GM19193 (cell line): Measurements from ENCODE around the gene NAAA.

ENCODE experiments used
- POLR2A ChIP-seq: IDR thresholded peaks from 4 replicates; pipeline ENCODE4 v1.6.1; 2011; ENCODE audit not compliant: insufficient read depth, insufficient read length; ENCODE audit errors: extremely low read depth

NAAA gene

GRCh38 chr4:75940692-75941253, at the start of gene NAAA:
Gene NAAA (minus strand): TSS chr4:75941013. CDS start chr4:75940949, 64 bp downstream.
- TF ChIP-seq POLR2A = peak; percentile 38

DNA sequence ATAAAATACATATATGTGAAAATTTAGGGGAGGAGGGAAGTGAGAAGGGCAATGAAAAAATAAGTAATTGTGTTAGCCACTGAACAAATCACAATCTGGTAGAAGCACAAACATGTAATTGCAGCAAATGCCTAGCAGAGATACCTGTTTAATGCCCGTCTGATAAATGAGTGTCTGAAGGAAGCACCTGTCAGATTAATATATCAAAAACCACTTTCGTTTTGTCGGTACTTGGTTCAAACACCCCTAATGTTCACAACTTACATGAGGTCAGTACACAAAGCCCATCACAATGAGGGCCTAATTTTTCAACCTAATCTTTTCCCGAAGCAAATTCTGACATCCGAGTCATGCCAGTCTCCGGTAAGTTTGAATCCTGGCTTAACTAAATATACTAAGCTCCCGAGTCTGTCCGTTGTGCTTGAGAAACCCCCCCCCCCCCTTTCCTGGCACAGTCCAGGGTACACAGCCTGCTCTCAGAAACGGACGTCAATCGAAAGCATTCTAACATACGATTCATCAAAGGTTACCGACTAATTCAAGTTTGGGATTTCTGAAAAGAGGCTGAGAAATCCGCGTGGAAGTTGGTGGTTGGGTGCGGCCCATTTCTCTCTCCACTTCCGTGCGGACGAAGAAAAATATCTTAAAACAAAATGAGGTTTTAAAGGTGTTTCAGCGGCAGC, 49.2 kb upstream of the NAAA start:
- TF ChIP-seq POLR2A = no peak

DNA sequence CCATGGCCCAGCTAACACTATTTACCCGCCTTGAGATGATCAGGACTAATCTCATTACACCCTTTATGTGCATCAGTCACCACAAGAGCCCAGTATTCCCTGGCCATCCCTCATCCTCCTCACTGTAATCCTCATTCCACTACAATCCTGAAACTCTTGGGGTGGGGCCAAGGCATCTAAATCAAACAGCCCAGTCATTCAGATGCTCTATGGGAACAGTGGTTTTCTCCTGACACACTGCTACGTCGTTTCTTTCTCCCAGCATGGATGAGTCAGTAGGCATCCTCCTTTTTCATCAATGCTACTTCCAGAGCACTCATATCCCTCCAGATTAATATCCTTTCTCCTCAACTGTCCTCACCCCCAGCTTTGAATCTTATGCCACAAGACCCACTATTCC, 44.3 kb upstream of the NAAA start:
- no peak for TF ChIP-seq POLR2A

DNA sequence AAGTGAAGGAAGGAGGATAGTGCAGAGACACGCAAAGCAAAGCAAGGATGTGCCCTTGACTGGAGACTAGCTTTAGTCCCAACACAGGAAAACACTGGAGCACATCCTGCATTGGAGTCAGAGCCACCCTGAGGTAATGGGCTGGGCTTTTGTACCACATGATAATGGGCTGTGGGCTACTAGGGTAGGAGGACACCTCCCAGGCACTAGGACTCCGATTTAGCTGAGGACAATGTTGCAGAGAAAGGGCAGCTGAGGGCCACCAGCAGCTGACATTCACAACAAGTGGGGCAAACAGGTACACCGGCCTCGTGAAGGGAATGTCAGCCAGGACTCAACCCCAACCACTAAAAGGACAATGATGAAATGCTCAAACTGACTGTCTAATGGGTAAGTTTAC, 39.8 kb upstream of the NAAA start:
- TF ChIP-seq POLR2A = no peak

GRCh38 chr4:75976177-75976576, 35.4 kb upstream of the NAAA start:
- TF ChIP-seq POLR2A = no peak

DNA sequence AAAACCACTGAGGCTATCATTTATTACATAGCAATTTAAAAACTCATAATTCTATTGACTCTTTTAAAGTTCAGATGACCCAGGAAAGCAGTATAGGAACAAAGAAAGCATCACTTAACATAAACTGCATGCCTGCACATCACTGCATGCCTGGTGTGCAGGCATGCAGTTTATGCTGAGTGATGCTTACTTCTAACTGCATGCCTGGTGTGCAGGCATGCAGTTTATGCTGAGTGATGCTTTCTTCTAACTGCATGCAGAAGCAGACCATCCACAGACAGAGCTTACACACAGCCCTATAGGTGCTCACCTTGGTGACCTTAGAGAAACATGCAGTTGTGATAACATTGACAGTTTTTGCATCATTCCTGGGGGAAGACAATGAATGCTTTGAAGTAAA, 33.0 kb upstream of the NAAA start:
- no peak for TF ChIP-seq POLR2A

GRCh38 chr4:75968084-75968483, 27.3 kb upstream of the NAAA start:
- no peak for TF ChIP-seq POLR2A

GRCh38 chr4:75963558-75963957, 22.7 kb upstream of the NAAA start:
- no peak for TF ChIP-seq POLR2A

DNA sequence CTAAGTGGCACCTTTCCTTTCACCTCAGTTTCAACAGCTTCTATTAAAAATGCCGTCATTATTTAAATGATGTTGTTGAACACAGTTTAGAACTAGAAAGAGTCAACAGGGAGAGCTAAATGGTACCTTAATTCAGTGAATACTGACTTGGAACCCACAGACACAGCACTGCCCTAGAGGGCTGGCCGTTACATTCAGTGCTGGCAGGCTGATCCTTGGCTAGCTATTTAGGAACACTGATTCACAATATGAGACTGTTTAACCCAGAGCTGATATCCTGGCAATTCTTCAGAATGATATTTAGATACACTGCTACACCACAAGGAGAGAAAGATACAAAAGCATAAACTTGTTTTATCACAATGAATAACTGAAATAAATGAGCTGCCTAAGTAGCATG, 12.7 kb upstream of the NAAA start:
- no peak for TF ChIP-seq POLR2A

DNA sequence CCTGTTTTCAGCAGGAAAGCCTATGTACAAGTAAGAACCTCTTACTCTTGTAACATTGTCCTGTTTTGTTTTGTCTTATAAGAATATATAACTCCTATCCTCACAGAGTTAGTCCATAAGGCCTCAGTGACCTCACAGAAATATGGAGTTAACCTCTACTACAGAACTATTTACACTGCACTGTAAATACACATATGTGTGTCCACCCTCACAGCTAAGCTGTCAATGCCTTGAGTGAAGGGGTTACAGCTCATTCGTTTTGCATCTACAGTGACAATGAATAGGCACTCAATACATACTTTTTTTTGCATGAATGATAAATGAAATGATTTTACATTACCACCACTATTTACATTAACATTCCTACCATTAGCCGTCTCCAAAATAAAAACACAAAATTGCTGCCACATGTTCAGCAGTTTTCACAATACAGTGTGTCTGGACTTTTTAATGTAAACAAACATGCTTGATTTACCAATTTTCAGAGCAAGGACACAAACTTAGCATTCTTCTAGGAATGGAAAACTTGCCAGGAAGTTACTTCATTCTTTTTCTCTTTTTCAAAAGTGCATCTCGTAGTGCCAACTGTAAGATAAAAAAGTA, 9.5 kb upstream of the NAAA start:
- no peak for TF ChIP-seq POLR2A

GRCh38 chr4:75948822-75949444, 8.1 kb upstream of the NAAA start:
- TF ChIP-seq POLR2A = no peak

- TF ChIP-seq POLR2A = peak; percentile 60
Measured at GRCh38 chr4:75939890-75940691, 722 bp downstream of the NAAA start.

DNA sequence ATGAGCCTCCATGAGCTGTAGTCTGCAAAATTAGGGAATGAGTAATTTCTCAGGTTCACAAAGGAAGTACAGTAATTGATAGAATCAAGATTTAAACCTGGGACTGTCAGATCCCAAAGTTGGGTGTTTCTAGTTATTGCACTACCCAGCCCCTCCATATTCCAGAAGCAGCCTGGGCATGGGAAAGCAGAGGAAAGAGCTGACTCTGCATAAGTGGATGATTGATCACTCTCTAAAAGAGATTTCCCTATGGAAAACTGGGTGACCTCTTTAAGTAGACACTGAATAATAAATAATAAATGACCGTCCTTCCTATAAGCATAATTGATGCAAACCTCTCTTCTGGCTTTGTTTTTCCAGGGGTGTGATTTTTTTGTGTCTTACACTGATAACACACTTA, 5.2 kb downstream of the NAAA start:
- TF ChIP-seq POLR2A = no peak

GRCh38 chr4:75930152-75930551, 10.7 kb downstream of the NAAA start:
- TF ChIP-seq POLR2A = no peak

DNA sequence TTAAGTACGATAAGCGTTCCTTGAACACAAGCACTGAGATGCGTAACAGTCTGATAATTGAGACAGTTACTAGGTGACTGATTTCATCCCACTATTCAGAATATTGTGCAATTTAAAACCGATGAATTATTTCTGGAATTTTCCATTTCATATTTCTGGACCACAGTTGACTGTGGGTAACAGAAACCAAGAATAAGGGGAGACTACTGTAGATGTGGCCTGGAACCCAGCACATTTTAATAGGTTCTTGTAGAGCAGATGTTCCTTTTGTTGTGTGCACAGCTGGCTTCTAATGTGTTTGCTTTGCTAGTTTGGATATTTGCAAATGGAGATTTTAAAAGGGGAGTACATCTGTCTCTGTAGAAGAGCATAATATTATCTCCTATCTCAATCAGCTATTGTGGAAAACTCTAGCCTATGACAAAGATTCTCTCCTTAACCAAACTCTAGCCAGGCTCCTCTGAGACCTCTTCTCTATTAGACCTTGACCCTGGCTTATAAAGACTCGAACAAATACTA, 16.4 kb downstream of the NAAA start:
- no peak for TF ChIP-seq POLR2A

DNA sequence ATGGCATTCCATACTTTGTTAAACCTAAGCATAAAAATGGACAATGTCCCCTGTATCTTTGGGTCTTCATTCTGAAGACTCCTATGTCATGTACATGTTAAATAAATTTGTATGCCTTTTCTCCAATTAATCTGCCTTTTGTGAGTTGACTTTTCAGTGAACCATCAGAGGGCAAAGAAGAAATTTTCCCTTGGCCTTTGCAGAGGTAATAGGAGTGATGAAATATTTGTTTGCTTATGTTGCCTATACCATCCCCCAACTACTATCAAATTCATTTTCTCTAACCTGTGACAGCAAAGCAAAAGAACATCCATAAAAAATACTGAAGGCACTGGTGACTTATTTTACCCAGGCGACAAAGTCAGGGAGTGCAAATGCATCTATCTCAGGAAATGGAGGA, 18.2 kb downstream of the NAAA start:
- no peak for TF ChIP-seq POLR2A

DNA sequence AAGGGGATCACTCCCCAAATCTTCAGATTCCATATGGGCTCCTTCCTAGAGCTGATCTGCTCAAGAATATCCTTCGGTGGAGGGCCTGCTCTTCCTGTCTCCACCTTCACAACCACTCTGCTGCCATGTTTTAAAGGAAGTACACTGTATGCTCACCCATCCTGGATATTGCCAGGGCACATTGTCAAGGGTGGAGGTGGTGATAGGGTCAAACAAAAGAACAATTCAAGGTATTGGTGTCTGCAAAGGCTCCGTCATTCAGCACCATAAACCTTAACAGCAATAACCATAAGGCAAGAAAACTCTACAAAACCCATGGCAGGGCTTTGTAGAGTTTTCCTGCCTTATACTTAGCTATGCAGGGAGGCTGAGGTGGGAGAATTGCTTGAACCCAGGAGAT, 18.9 kb downstream of the NAAA start:
- TF ChIP-seq POLR2A = no peak
